Activated naive CD8-positive, alpha-beta T cell treated with anti-CD3 and anti-CD28 coated beads, Interleukin-2, amount 50 U/mL, for 24 hours (primary cell): ENCODE results near the gene SHISA6.

Source experiments
- ATAC-seq: fragments of 150-1000 bp; cut with Tn5 transposase; one replicate; pipeline ENCODE4 v1.10.0; 2021
- DNase-seq: peaks from one replicate; pipeline ENCODE4 v3.0.0; 2021
- H3K27ac Mint-ChIP-seq: one replicate; pipeline ENCODE4 v1.8.0; 2021; ENCODE audit warnings: mild to moderate bottlenecking, mixed read lengths
- H3K27me3 Mint-ChIP-seq: one replicate; pipeline ENCODE4 v1.8.0; 2021; ENCODE audit warnings: mixed read lengths
- H3K36me3 Mint-ChIP-seq: one replicate; pipeline ENCODE4 v1.8.0; 2021; ENCODE audit warnings: low read depth, mixed read lengths
- H3K4me1 Mint-ChIP-seq: one replicate; pipeline ENCODE4 v1.8.0; 2021; ENCODE audit warnings: mixed read lengths
- H3K4me3 Mint-ChIP-seq: one replicate; pipeline ENCODE4 v1.8.0; 2021; ENCODE audit warnings: mild to moderate bottlenecking, moderate library complexity, mixed read lengths
- H3K9me3 Mint-ChIP-seq: one replicate; pipeline ENCODE4 v1.8.0; 2021; ENCODE audit warnings: mixed read lengths

The SHISA6 gene

DNA sequence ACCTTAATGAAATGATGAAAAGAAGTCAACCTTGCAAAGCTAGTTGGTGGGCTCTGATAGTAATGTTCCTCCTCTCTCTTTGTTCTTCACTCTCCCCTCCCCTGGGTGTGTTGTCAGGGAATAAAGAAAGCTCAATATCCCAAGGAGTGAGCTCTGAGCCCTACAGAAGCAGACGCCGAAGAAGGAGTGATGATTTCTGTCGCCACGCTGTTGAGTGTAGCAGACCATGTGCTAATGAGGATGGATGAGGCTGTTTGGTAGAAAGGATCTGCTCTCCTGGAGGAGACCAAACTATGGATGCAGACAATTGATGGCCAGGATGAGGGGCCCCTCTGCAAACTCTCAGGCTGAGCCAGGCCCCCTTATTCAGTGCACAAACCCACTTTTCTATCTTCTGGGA, 217.3 kb downstream of the SHISA6 start:
- Mint-ChIP-seq H3K27me3 (no peaks in the 10 kb centered on the region), H3K4me1 (no peaks in the 10 kb centered on the region), H3K9me3 (peaks cover 10% of the 10 kb centered on the region), H3K36me3 (no peaks in the 10 kb centered on the region), H3K4me3 (no peak overlapping the region), H3K27ac (no peak overlapping the region)
- DNase-seq (no peak), ATAC-seq (no peak)

DNA sequence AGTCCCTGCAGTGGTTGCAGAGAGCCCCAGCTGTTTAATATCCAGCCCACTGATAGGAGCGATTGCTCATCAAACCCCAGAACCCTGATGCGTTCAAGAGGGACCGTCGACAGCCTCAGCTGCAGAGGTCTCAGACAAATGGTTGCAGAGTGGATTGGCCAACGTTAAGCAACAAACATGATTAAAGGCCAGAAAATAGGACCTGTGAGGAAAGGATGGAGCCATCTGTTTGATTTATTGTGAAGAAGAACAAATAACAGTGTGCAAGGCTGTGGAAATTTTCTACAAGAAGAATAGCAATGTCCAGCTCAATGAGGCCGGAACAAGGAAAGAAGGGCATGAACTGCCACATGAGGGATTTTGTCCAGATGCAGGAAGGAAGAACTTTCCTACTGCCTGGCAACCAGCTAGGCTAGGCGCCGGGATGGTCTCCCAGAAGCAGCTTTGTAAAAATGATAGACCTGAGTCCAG, 218.9 kb downstream of the SHISA6 start:
- Mint-ChIP-seq H3K27ac (no peak overlapping the region), H3K4me3 (no peak overlapping the region), H3K9me3 (peaks cover 3% of the 10 kb centered on the region), H3K36me3 (no peaks in the 10 kb centered on the region), H3K27me3 (no peaks in the 10 kb centered on the region), H3K4me1 (no peaks in the 10 kb centered on the region)
- no peak for ATAC-seq
- DNase-seq = no peak

DNA sequence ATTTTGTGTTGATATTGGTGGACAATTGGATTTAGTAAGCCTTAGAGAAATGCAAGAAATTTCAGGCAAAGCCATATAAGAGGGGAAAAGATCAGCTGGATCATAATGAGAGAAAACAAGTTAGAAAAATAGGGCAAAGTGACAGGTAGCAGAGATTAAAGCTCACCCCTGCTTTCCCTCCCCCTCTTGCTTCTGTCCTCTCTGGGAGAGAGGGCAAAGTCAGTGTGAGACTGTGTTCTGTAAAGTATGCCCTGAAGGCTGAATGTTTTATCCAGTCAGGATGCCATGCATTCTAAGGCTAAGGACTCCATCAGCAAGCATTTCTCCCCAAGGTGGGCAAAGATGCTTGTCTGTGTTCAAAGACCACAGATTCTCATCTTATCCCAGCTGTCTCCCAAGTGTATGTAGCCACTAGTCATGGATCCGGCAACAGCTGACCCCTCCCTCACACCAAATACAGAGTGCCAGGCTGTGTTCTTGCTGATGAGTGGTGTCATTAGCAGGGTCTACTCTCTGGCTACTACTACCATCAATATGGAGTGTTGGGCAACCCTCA, 221.1 kb downstream of the SHISA6 start:
- no peak overlapping the region for H3K4me3 Mint-ChIP-seq
- no peak for ATAC-seq
- DNase-seq = no peak

DNA sequence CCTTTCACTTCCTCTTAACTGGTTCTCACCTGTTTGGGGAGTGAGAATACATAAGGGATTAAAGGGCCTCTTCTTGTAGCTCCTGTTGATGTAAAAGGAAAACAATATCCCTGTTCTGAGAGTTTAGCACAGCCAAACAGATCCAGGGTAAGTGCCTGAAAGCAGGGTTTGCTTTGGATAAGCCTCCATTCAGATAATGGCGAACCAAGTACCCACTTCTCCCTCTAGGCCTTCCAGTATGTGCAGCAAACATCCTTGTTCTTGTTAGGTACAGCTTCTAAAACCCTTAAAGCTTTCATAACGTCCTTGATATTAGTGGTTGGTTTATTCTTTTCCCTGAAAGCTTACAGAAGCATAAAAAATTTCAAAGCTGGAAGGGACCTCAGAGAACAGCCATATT, 226.6 kb downstream of the SHISA6 start:
- no peaks in the 10 kb centered on the region for H3K36me3 Mint-ChIP-seq
- ATAC-seq (no peak), DNase-seq (no peak)
- peaks cover 12% of the 10 kb centered on the region for H3K9me3 Mint-ChIP-seq
- H3K27ac Mint-ChIP-seq = no peak overlapping the region
- no peaks in the 10 kb centered on the region for H3K27me3 Mint-ChIP-seq
- no peak overlapping the region for H3K4me3 Mint-ChIP-seq
- H3K4me1 Mint-ChIP-seq = no peaks in the 10 kb centered on the region

More for the DNA sequence above, 221.1 kb downstream of the SHISA6 start:
- Mint-ChIP-seq H3K9me3 (peaks cover 5% of the 10 kb centered on the region), H3K27ac (no peak overlapping the region), H3K36me3 (no peaks in the 10 kb centered on the region), H3K4me1 (no peaks in the 10 kb centered on the region), H3K27me3 (no peaks in the 10 kb centered on the region)

DNA sequence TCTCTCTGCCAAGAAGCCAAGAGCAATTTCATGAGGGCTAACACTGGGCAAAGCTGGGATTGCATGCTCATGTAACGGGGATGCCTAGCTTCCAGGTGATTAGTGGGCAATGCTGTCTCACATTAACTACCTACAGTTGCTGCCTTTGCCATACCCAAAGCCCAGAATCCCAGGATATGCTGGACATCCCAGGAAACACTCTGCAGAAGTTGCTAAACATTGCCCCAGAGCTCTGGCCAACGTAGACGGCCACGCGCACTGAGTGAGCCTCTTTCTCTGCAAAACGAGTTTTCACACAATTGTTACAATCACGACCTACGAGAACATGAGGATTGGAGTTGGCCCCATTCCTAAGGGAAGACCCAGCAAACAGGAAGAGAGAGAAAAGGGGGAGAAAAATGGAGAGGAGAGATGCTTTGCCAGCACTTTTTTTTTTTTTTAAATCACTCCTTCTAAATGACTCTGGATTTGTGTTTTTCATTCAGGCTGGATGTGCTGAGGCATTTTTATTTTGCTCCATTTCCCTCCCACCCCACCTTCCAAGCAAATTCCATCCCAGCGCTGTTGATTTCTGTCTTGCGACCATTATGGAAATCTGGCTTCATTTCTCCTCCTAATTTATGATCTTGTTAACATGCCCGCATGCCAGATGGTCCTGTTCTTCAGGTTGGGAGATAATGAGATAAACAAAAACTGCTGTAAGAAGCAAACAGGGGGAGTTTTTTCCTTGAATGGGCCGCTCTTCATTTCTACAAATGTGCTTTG, 244.5 kb downstream of the SHISA6 start:
- H3K36me3 Mint-ChIP-seq = no peaks in the 10 kb centered on the region
- no peaks in the 10 kb centered on the region for H3K4me1 Mint-ChIP-seq
- DNase-seq (no peak), ATAC-seq (no peak)
- H3K9me3 Mint-ChIP-seq = peaks cover 7% of the 10 kb centered on the region
- H3K27ac Mint-ChIP-seq = no peak overlapping the region
- H3K27me3 Mint-ChIP-seq = no peaks in the 10 kb centered on the region
- no peak overlapping the region for H3K4me3 Mint-ChIP-seq

DNA sequence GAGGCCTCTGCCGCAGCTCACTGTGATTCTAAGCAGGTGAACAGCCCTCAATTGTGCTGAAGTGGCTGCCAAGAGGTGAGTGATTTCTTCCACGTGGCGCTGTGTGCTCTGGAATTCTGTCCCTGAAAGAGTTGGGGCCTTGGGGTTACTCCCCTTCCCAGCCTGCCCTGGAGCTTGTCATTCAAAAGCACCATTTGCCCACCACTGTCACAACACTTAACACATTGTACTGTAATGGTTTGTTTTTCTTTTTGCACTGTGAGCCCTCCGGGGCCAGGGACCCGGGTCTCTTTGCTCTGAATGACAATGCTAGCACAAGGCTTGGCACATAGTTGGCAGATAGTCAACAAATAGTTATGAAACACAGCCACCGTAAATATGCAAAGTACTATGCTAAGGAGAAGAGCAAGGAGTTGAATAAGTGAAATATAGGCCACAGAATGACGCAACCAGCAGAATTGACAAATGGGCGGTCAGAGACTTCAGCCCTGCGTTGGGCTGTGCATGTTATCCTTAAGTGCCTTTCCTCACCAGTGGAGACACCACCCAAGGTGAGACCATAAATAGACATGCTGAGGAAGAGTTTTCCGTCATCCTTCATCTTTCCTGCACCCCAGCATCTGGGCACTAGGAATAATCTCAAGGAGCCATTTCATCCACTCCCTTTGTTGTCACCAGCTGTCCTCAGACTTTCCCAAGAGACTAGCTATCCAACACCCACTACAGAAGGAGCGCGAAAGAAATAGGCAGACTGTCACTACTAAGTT, 245.3 kb downstream of the SHISA6 start:
- no peaks in the 10 kb centered on the region for H3K4me1 Mint-ChIP-seq
- H3K4me3 Mint-ChIP-seq = no peak overlapping the region
- no peak for ATAC-seq
- H3K36me3 Mint-ChIP-seq = no peaks in the 10 kb centered on the region
- peaks cover 7% of the 10 kb centered on the region for H3K9me3 Mint-ChIP-seq
- no peak overlapping the region for H3K27ac Mint-ChIP-seq
- no peaks in the 10 kb centered on the region for H3K27me3 Mint-ChIP-seq
- no peak for DNase-seq

DNA sequence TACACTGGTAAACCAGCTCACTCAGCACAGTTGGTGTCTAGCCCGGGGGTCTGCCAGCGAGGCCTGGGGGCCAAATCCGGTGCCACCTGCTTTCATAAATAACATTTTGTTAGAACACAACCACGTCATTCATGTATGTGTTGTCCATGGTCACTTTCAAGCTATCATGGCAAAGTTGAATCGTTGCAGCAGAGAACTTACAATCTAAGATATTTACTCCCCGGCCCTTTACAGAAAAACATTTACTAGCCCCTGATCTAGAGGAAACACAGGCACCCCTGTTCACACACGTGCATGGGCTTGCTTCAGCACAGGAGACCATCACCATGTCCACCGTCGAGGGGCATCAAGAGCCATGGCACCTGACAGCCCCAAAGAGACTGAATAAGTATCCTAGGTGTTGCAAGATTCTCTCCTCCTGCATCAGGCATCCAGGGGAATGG, 245.9 kb downstream of the SHISA6 start:
- no peak for ATAC-seq
- H3K9me3 Mint-ChIP-seq = peaks cover 7% of the 10 kb centered on the region

DNA sequence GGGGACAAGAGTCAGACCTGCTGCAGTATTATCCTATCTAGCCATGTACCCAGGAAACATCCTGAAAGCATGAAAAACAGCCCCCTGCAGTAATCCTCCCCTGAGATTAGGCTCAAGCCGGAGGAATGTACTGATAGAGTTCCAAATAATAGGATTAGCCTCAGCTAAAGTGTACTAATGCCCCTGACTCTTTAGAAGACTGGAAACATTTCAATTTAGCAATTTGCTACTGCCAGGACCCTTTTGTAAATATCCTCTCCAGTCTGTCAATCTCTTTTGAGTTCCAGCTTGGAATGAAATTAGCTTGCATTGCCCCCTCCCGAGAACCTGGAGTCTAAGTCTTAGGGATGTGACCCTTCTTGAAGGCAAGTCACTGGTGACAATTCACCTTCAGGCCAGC, 246.5 kb downstream of the SHISA6 start:
- ATAC-seq (no peak), DNase-seq (no peak)
- Mint-ChIP-seq H3K4me1 (no peaks in the 10 kb centered on the region), H3K36me3 (no peaks in the 10 kb centered on the region), H3K9me3 (peaks cover 7% of the 10 kb centered on the region), H3K4me3 (no peak overlapping the region), H3K27ac (no peak overlapping the region), H3K27me3 (no peaks in the 10 kb centered on the region)

More for the DNA sequence above, 245.9 kb downstream of the SHISA6 start:
- no peak for DNase-seq
- H3K27me3 Mint-ChIP-seq = no peaks in the 10 kb centered on the region
- no peak overlapping the region for H3K4me3 Mint-ChIP-seq
- H3K36me3 Mint-ChIP-seq = no peaks in the 10 kb centered on the region
- no peaks in the 10 kb centered on the region for H3K4me1 Mint-ChIP-seq
- no peak overlapping the region for H3K27ac Mint-ChIP-seq

DNA sequence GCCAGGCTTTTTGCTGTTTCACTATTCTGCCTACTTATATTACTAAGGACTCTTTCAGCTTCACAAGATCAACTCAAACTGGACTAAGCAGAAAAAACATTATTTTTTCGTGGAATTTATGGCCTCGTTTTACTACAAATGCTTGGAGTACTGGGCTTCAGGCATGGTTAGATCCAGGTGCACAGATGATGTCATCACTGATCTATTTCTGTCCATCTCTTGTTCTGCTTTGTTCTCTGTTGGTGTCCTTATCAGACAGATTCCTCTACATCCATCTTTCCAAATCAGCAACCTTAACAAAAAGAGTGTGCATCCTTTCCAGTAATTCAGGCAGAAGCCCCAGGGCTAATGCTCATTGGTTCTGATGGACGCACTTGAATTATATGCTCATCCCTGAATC, 247.4 kb downstream of the SHISA6 start:
- Mint-ChIP-seq H3K9me3 (peaks cover 7% of the 10 kb centered on the region), H3K27ac (no peak overlapping the region), H3K4me1 (no peaks in the 10 kb centered on the region), H3K36me3 (no peaks in the 10 kb centered on the region), H3K4me3 (no peak overlapping the region), H3K27me3 (no peaks in the 10 kb centered on the region)
- no peak for DNase-seq
- no peak for ATAC-seq

DNA sequence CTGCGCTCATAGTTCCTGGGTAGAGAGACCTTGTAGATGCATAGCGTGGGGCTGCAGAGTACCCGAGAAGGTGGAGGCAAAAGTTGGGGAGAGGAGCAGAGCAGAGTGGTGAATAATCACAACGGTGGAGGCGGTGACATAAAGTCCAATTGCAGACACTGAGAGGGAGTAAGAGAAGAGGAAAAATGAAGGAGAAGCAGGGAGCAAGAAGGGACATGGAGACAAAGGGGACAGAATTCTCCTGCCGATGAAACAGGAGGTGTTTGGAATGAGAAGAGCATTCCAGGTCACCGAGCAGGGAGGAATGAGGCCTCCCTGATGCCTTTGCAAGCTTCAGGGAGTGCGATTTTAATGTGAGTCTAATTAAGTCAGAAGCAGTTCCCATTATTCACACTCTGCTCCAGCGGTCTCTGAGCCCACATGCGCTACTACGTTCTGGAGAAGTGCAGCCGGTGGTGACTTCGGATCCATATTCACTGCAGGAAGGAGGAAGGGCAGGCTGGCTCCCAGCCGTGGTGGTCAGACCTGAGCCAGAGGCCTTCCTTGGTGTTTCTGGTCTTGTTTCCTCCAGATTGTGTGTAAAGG, 249.2 kb downstream of the SHISA6 start:
- no peak for DNase-seq
- no peak for ATAC-seq
- Mint-ChIP-seq H3K27ac (no peak overlapping the region), H3K4me3 (no peak overlapping the region), H3K4me1 (no peaks in the 10 kb centered on the region), H3K27me3 (no peaks in the 10 kb centered on the region), H3K36me3 (no peaks in the 10 kb centered on the region), H3K9me3 (peaks cover 7% of the 10 kb centered on the region)

DNA sequence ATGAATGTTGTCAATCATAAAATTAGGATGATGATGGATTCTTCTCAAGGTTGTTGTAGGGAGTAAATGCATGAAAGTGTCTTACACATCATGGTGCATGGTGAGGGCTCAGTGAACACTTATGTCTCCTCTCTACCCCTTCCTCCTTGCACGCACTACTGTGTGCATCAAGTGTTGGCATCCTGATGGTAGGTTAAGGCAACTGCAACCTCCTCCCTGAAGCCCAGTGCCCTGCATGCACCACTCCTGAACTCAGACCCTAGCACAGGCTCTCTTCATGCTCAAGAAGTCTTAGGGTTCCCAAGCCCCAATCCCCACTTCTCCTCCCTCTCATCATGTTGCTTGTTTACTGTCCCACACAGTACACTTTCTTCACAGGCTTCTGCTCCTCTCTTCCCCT, 251.5 kb downstream of the SHISA6 start:
- no peaks in the 10 kb centered on the region for H3K36me3 Mint-ChIP-seq
- no peaks in the 10 kb centered on the region for H3K4me1 Mint-ChIP-seq
- H3K9me3 Mint-ChIP-seq = peaks cover 7% of the 10 kb centered on the region
- no peak overlapping the region for H3K4me3 Mint-ChIP-seq
- no peaks in the 10 kb centered on the region for H3K27me3 Mint-ChIP-seq
- ATAC-seq = no peak
- no peak overlapping the region for H3K27ac Mint-ChIP-seq
- DNase-seq = no peak

DNA sequence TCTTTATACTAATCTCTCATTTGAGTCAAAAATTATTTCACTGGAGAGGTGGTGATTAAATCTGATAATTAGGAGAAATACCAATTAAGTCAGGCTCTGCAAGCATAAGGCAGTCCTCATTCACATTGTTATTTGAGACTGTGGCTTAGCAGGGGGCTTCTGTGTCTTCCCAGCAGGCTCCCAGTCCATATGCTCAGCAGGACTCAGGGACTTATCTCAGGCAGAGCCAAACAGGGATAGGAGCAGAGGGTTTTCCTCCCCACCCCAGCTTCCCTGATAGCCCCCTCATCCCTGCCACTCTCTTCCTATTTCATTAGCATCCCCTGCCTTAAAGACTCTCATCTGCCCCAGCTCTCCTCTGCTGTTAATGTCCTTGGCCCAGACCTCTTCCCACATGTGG, 252.9 kb downstream of the SHISA6 start:
- H3K9me3 Mint-ChIP-seq = peaks cover 3% of the 10 kb centered on the region
- H3K27ac Mint-ChIP-seq = no peak overlapping the region
- no peak for ATAC-seq
- DNase-seq = no peak
- no peaks in the 10 kb centered on the region for H3K36me3 Mint-ChIP-seq
- no peaks in the 10 kb centered on the region for H3K27me3 Mint-ChIP-seq
- H3K4me1 Mint-ChIP-seq = no peaks in the 10 kb centered on the region
- no peak overlapping the region for H3K4me3 Mint-ChIP-seq

DNA sequence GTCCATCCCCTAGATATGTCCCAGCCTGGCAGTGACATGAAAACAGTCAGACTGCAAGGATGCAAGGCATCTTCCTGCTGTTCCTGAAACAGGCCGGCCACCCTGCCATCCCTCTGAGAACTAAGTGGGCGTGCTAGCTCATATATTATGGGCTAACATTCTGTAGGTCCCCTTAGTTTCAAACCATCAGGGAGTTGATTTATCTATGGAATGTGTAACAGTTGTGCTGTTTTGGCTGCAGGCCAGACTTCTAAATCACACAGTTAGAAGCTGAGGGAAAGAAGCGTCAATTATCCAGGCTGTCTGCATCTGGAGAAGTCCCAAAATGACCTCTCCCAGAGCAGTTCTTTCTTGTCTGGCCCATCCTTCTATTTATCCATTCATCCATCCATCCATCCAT, 254.6 kb downstream of the SHISA6 start:
- Mint-ChIP-seq H3K27me3 (no peaks in the 10 kb centered on the region), H3K4me1 (no peaks in the 10 kb centered on the region), H3K27ac (no peak overlapping the region), H3K9me3 (no peaks in the 10 kb centered on the region), H3K36me3 (no peaks in the 10 kb centered on the region), H3K4me3 (no peak overlapping the region)
- no peak for DNase-seq
- no peak for ATAC-seq

DNA sequence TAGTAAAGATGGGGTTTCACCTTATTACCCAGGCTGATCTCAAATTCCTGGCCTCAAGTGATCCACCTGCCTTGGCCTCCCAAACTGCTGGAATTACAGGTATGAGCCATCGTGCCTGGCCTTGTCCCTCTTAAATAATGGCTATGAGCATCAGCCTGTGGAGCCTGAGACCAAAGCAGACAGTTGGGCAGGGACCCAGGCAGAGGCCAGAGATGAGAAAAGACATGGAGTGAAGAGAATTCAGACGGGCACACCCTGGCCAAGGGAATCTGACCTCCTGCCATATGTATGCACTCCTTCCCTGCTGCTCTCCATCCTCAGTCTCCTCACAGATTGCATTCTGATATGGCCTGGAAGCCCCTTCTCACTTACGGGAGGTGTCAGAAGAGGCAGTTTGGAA, 258.9 kb downstream of the SHISA6 start:
- no peak for DNase-seq
- Mint-ChIP-seq H3K27ac (no peak overlapping the region), H3K4me1 (no peaks in the 10 kb centered on the region), H3K4me3 (no peak overlapping the region), H3K27me3 (no peaks in the 10 kb centered on the region), H3K36me3 (no peaks in the 10 kb centered on the region), H3K9me3 (peaks cover 6% of the 10 kb centered on the region)
- no peak for ATAC-seq
